Lower leg skin (tissue), 3 donors: ENCODE data around the gene RAVER2.

Experiments used
- CTCF ChIP-seq, 3 donors: fragments of 450-650 bp; IDR thresholded peaks; one replicate each; pipeline ENCODE4 v1.5.1; 2016; ENCODE audit warnings: antibody characterized with exemption in 3 of 3, mild to moderate bottlenecking in 3 of 3, moderate library complexity in 2 of 3
- POLR2A ChIP-seq, 2 donors: fragments of 450-650 bp; IDR thresholded peaks; one replicate each; pipeline ENCODE4 v1.6.1; 2016 to 2017; ENCODE audit warnings: antibody characterized with exemption in 2 of 2, mild to moderate bottlenecking in 1 of 2, moderate library complexity in 1 of 2

- TF ChIP-seq CTCF (IDR thresholded peaks at IDR 0.05) (no peak), POLR2A (IDR thresholded peaks at IDR 0.05) (no peak)
These were observed 132.3 kb downstream of the RAVER2 start for GRCh38 chr1:64877151-64877550.
